Stimulated activated CD4-positive, alpha-beta T cell treated with anti-CD3 and anti-CD28 coated beads, Interleukin-1b, Interleukin-23, amount 100 ng/mL, for 24 hours (primary cell): Measurements from ENCODE around the gene ZNF460.

ENCODE experiments used
- DNase-seq, 4 experiments: peaks; one replicate each; pipeline ENCODE4 v3.0.0-alpha.2; 2020; ENCODE audit warnings: low read depth in 4 of 4, low spot score in 1 of 4

The ZNF460 gene

DNA sequence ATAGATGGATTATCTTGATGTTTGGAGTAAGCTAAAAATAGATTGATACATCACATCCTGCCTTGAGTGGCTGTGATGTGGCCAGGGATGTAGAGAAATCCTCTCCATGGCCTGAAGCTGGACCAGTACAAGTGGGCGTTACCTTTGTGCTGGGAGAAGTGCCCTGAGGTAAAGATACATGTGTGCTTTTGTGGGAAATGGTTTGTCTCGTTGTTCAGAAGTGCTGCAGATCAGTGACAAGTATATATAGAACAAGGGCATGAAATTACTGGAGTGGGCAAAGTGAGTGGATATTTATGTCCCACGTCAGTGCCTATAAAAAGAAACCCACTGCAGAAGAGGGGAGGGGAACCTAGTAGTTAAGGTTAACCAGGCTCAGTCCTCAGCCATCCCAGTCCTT lies 58.6 kb downstream of the ZNF460 start:
- DNase-seq: no peak

- no peak for DNase-seq
Measured at GRCh38 chr19:57342582-57342981, 62.3 kb downstream of the ZNF460 start.
